GM18861 (cell line): ENCODE data around the gene CASP12.
A peak's percentile ranks its signal among the peaks of the same experiment; 100 is the strongest.

Source experiments
- ATAC-seq: cut with Tn5 transposase; IDR thresholded peaks from one replicate; pipeline ENCODE4 v1.9.1; 2021; ENCODE audit not compliant: unreplicated experiment

Gene CASP12

GRCh38 chr11:104892723-104893511 lies 5.3 kb downstream of the CASP12 start:
- ATAC-seq: no peak

- no peak for ATAC-seq
Measured at GRCh38 chr11:104891135-104891534, 7.1 kb downstream of the CASP12 start.

GRCh38 chr11:104883342-104883741 lies 14.9 kb downstream of the CASP12 start:
- no peak for ATAC-seq

- ATAC-seq: peak; percentile 58
Measured at GRCh38 chr11:104881117-104881794, 17.0 kb downstream of the CASP12 start.

GRCh38 chr11:104879514-104880190 lies 18.6 kb downstream of the CASP12 start:
- no peak for ATAC-seq

- ATAC-seq: no peak
Measured at GRCh38 chr11:104876861-104877431, 21.3 kb downstream of the CASP12 start.

- ATAC-seq: no peak
Measured at GRCh38 chr11:104876324-104876723, 21.9 kb downstream of the CASP12 start.

GRCh38 chr11:104873252-104873651 lies 25.0 kb downstream of the CASP12 start:
- ATAC-seq: no peak

GRCh38 chr11:104872393-104872792 lies 25.9 kb downstream of the CASP12 start:
- no peak for ATAC-seq

- ATAC-seq: no peak
Measured at GRCh38 chr11:104870910-104871309, 27.4 kb downstream of the CASP12 start.

- no peak for ATAC-seq
Measured at GRCh38 chr11:104866815-104867214, 31.4 kb downstream of the CASP12 start.

- no peak for ATAC-seq
Measured at GRCh38 chr11:104858882-104859775, 39.1 kb downstream of the CASP12 start.

- no peak for ATAC-seq
Measured at GRCh38 chr11:104856607-104857006, 41.7 kb downstream of the CASP12 start.

GRCh38 chr11:104855965-104856364 lies 42.3 kb downstream of the CASP12 start:
- no peak for ATAC-seq

GRCh38 chr11:104853276-104853675 lies 45.0 kb downstream of the CASP12 start:
- ATAC-seq: no peak

- ATAC-seq: no peak
Measured at GRCh38 chr11:104852811-104853210, 45.4 kb downstream of the CASP12 start.

GRCh38 chr11:104846216-104846615 lies 52.0 kb downstream of the CASP12 start:
- ATAC-seq: no peak

GRCh38 chr11:104844451-104844850 lies 53.8 kb downstream of the CASP12 start:
- ATAC-seq: no peak

- ATAC-seq: no peak
Measured at GRCh38 chr11:104843150-104843836, 55.0 kb downstream of the CASP12 start.

GRCh38 chr11:104841973-104842525 lies 56.2 kb downstream of the CASP12 start:
- no peak for ATAC-seq
